Gastroesophageal sphincter (tissue), 4 donors: ENCODE results near the gene GRPR. TPM values are rescaled to one million over a fixed set of nuclear protein-coding genes. Genes with fewer than 3 reads are reported as not detected.

Experiments used
- ATAC-seq: fragments of 150-250 bp; one replicate; pipeline ENCODE4 v1.9.1; 2016; ENCODE audit warnings: mild to moderate bottlenecking, moderate library complexity
- H3K27ac ChIP-seq, 4 donors: fragments of 200-600 bp; sonication (generic) in 3 of 4; 1 replicate in 3 of 4; 2 replicates in 1 of 4; pipeline ENCODE4 v1.5.1; 2016 to 2019
- H3K27me3 ChIP-seq: fragments of 200-600 bp; sonication (generic); one replicate; pipeline ENCODE4 v1.5.1; 2019
- H3K36me3 ChIP-seq, 2 donors: fragments of 200-600 bp; sonication (generic); one replicate each; pipeline ENCODE4 v1.5.1; 2019; ENCODE audit warnings: control low read depth in 1 of 2
- H3K4me1 ChIP-seq, 3 donors: fragments of 200-600 bp; sonication (generic); 1 replicate in 2 of 3; 2 replicates in 1 of 3; pipeline ENCODE4 v1.5.1; 2016 to 2019; ENCODE audit warnings: control low read depth in 2 of 3
- H3K4me3 ChIP-seq, 2 donors: fragments of 200-600 bp; sonication (generic); one replicate each; pipeline ENCODE4 v1.5.1; 2019; ENCODE audit warnings: mild to moderate bottlenecking in 1 of 2, moderate library complexity in 1 of 2
- H3K9me3 ChIP-seq, 3 donors: fragments of 200-600 bp; sonication (generic); one replicate each; pipeline ENCODE4 v1.5.1; 2017 to 2019; ENCODE audit warnings: control low read depth in 2 of 3
- CTCF ChIP-seq, 4 experiments: fragments of 200-600 bp in 2 of 4; fragments of 450-650 bp in 2 of 4; sonication (generic) in 1 of 4; IDR thresholded peaks; one replicate each; pipeline ENCODE4 v1.5.1; 2017 to 2019; ENCODE audit warnings: antibody characterized with exemption in 4 of 4, mild to moderate bottlenecking in 2 of 4, moderate library complexity in 2 of 4
- EP300 ChIP-seq: sonication (generic); formaldehyde crosslinking; IDR thresholded peaks from one replicate; pipeline ENCODE4 v1.6.1; 2017; ENCODE audit warnings: antibody characterized with exemption, mild to moderate bottlenecking
- POLR2A ChIP-seq, 2 donors: fragments of 450-650 bp; IDR thresholded peaks; one replicate each; pipeline ENCODE4 v1.6.1; 2017; ENCODE audit warnings: antibody characterized with exemption in 2 of 2, mild to moderate bottlenecking in 2 of 2, moderate library complexity in 1 of 2
- POLR2AphosphoS5 ChIP-seq: sonication (generic); formaldehyde crosslinking; IDR thresholded peaks from one replicate; pipeline ENCODE4 v1.6.1; 2017; ENCODE audit warnings: antibody characterized with exemption
- WGBS, 2 donors: methylation state at CpG; one replicate each; pipeline ENCODE4 v1.1.5; 2018; ENCODE audit warnings: low coverage in 1 of 2; 5-methylcytosine and 5-hydroxymethylcytosine counted together
- total RNA-seq, 4 donors: library from RNA; depleted of rRNA; stranded (reverse); fragments of >200 nt; gene quantifications; one replicate each; pipeline ENCODE4 v1.1.0, GENCODE V29; 2016

The GRPR gene
- total RNA-seq, 4 donors from 2014 or later, result 3.2 to 39.5 (median 16.0) TPM

- TF ChIP-seq EP300 (no peak), CTCF (IDR thresholded peaks at IDR 0.05) (no peak), POLR2A (IDR thresholded peaks at IDR 0.05) (no peak), POLR2AphosphoS5 (no peak)
- no peak for ATAC-seq
- H3K4me1 ChIP-seq, result peaks cover 0 to 3% (median 0%) of the 10 kb centered on the region in 3 donors
- H3K9me3 ChIP-seq, result no peaks in the 10 kb centered on the region
- no peak overlapping the region for H3K27ac ChIP-seq
- no peaks in the 10 kb centered on the region for H3K27me3 ChIP-seq
- WGBS, 2 donors, result 41 to 49% methylated on average over 3 to 5 of the region's 5 CpGs
- H3K4me3 ChIP-seq, result no peak overlapping the region
- no peaks in the 10 kb centered on the region for H3K36me3 ChIP-seq
Measured at GRCh38 chrX:16119353-16120220, 3.8 kb upstream of the GRPR start.

- H3K27me3 ChIP-seq, result no peaks in the 10 kb centered on the region
- ATAC-seq, result no peak
- H3K4me1 ChIP-seq, result peaks cover 0 to 3% (median 0%) of the 10 kb centered on the region in 3 donors
- 92 to 95% methylated on average over 3 of the region's 3 CpGs for WGBS, 2 donors
- TF ChIP-seq POLR2AphosphoS5 (no peak), EP300 (no peak)
- H3K4me3 ChIP-seq, result no peak overlapping the region
- no peaks in the 10 kb centered on the region for H3K9me3 ChIP-seq
- H3K27ac ChIP-seq, result no peak overlapping the region
- no peaks in the 10 kb centered on the region for H3K36me3 ChIP-seq
Measured at GRCh38 chrX:16120431-16120830, 2.9 kb upstream of the GRPR start.

GRCh38 chrX:16124201-16124600 lies 836 bp downstream of the GRPR start:
- WGBS, 2 donors, result 57 to 63% methylated on average over 3 of the region's 7 CpGs
- no peaks in the 10 kb centered on the region for H3K36me3 ChIP-seq
- H3K27me3 ChIP-seq, result no peaks in the 10 kb centered on the region
- H3K4me3 ChIP-seq, result peak overlapping the region; percentile 46 to 77
- H3K9me3 ChIP-seq, result no peaks in the 10 kb centered on the region
- TF ChIP-seq POLR2AphosphoS5 (no peak), CTCF (IDR thresholded peaks at IDR 0.05) (no peak), EP300 (no peak), POLR2A (IDR thresholded peaks at IDR 0.05) (no peak)
- H3K27ac ChIP-seq, result peak overlapping the region; percentile 20 to 59 (median 38)
- peaks cover 0 to 3% (median 0%) of the 10 kb centered on the region in 3 donors for H3K4me1 ChIP-seq
- ATAC-seq, result no peak

GRCh38 chrX:16125520-16126149 lies 2.3 kb downstream of the GRPR start:
- Histone ChIP-seq H3K4me3 (peak overlapping the region; percentile 46 to 77), H3K27ac (peak overlapping the region; percentile 32 to 59 (median 40))

More at GRCh38 chrX:16125520-16126149, 2.3 kb downstream of the GRPR start:
- no peaks in the 10 kb centered on the region for H3K36me3 ChIP-seq
- no peaks in the 10 kb centered on the region for H3K9me3 ChIP-seq
- peaks cover 0 to 3% (median 0%) of the 10 kb centered on the region in 3 donors for H3K4me1 ChIP-seq
- no peaks in the 10 kb centered on the region for H3K27me3 ChIP-seq
- ATAC-seq, result no peak
- TF ChIP-seq POLR2A (IDR thresholded peaks at IDR 0.05) (no peak), EP300 (no peak), CTCF (IDR thresholded peaks at IDR 0.05) (no peak), POLR2AphosphoS5 (no peak)
- WGBS, 2 donors, result 13 to 44% methylated on average over 2 to 5 of the region's 5 CpGs
